ENCODE data around the gene HYAL2.

HYAL2 gene

GRCh38 chr3:50331364-50331907 lies 8.9 kb upstream of the HYAL2 start:
- no peak for TF ChIP-seq CTCF (conservative IDR thresholded peaks at IDR 0.05; ENCODE audit: control insufficient read depth, insufficient read depth, low read depth, low read length)
- H3K4me3 ChIP-seq (ENCODE audit: control insufficient read depth, low read depth, low read length), result no peak overlapping the region
- no peak for DNase-seq (ENCODE audit: low read depth)

- TF ChIP-seq CTCF (conservative IDR thresholded peaks at IDR 0.05; ENCODE audit: control insufficient read depth, insufficient read depth, low read depth, low read length), result no peak
- no peak for DNase-seq (ENCODE audit: low read depth)
- H3K4me3 ChIP-seq (ENCODE audit: control insufficient read depth, low read depth, low read length), result no peak overlapping the region
Observed at GRCh38 chr3:50330330-50330729, 7.8 kb upstream of the HYAL2 start.

- peak within 1 kb of the TSS; percentile 76 for H3K4me3 ChIP-seq (ENCODE audit: control insufficient read depth, low read depth, low read length)
- TF ChIP-seq CTCF (conservative IDR thresholded peaks at IDR 0.05; ENCODE audit: control insufficient read depth, insufficient read depth, low read depth, low read length), result no peak
- peak; percentile 93 for DNase-seq (ENCODE audit: low read depth)
Observed at GRCh38 chr3:50327943-50328691, 5.6 kb upstream of the HYAL2 start, which contains the start of gene TUSC2. Gene TUSC2, minus strand, starts transcription at chr3:50328223. Its CDS starts 124 bp downstream, at chr3:50328099.

GRCh38 chr3:50327129-50327528 lies 4.6 kb upstream of the HYAL2 start:
- peak overlapping the region; percentile 76 for H3K4me3 ChIP-seq (ENCODE audit: control insufficient read depth, low read depth, low read length)
- no peak for DNase-seq (ENCODE audit: low read depth)
- TF ChIP-seq CTCF (conservative IDR thresholded peaks at IDR 0.05; ENCODE audit: control insufficient read depth, insufficient read depth, low read depth, low read length), result no peak

- H3K4me3 ChIP-seq (ENCODE audit: control insufficient read depth, low read depth, low read length), result no peak overlapping the region
- TF ChIP-seq CTCF (conservative IDR thresholded peaks at IDR 0.05; ENCODE audit: control insufficient read depth, insufficient read depth, low read depth, low read length), result no peak
- no peak for DNase-seq (ENCODE audit: low read depth)
Observed at GRCh38 chr3:50326182-50326541, 3.6 kb upstream of the HYAL2 start.

GRCh38 chr3:50325497-50326181 lies 3.1 kb upstream of the HYAL2 start:
- TF ChIP-seq CTCF (conservative IDR thresholded peaks at IDR 0.05; ENCODE audit: control insufficient read depth, insufficient read depth, low read depth, low read length), result no peak
- no peak overlapping the region for H3K4me3 ChIP-seq (ENCODE audit: control insufficient read depth, low read depth, low read length)
- DNase-seq (ENCODE audit: low read depth), result no peak
